M059J (cell line): ENCODE results near the gene PRR15. TPM values are rescaled to one million over a fixed set of nuclear protein-coding genes. Genes with fewer than 3 reads are reported as not detected.
A peak's percentile ranks its signal among the peaks of the same experiment; 100 is the strongest.

Source experiments
- DNase-seq: peaks from one replicate; pipeline ENCODE4 v3.0.0-alpha.2; 2012; ENCODE audit warnings: low read depth
- total RNA-seq: library from RNA; depleted of rRNA; stranded (reverse); fragments of >200 nt; shearing (Covaris generic); gene quantifications from 2 replicates; pipeline ENCODE4 v1.2.3, GENCODE V29; 2014

Gene PRR15
- total RNA-seq, 1 experiment from 2014 or later = 0.17 TPM

DNA sequence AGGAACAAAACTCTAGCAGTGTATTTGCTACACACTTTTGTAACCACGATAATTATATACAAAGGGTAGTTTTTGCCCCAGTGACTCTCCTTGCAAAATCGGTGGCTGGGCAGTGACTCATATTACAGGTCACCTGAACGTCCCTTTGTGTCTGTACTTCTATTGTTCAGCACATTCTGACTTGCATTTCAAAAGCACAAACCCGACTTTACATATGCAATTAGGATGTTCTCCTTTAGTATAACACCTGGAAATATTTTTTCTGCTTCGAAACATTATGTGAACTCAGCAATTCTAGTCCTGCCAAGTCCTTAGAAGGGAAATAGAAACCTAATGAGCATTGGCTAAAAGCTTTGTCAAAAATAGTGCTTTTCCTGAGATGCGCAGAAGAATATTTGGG lies 6.0 kb downstream of the PRR15 start:
- peak; percentile 30 for DNase-seq

GRCh38 chr7:29572558-29572957 lies 8.9 kb downstream of the PRR15 start:
- no peak for DNase-seq

DNA sequence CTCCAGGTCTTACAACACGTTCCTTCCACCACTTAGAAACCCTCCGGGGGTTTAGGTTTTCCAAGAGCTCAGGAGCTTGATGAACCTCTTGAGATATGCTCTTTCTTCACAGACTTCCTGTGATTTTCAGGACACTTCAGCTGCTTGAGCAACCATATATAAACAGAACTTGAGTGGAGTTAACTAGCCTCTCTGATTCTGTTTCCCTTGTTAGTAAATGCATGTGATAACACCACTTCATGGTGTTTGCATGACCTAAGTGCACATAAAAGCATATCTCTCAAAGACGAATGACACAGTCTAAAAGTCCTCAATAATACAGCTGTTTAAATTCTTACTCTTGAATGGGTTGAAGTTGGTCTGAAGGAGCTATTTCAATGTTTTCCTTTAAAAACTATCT lies 9.9 kb downstream of the PRR15 start:
- DNase-seq = no peak

GRCh38 chr7:29574659-29575058 lies 11.0 kb downstream of the PRR15 start:
- no peak for DNase-seq

GRCh38 chr7:29587195-29587808 lies 23.7 kb downstream of the PRR15 start:
- no peak for DNase-seq

DNA sequence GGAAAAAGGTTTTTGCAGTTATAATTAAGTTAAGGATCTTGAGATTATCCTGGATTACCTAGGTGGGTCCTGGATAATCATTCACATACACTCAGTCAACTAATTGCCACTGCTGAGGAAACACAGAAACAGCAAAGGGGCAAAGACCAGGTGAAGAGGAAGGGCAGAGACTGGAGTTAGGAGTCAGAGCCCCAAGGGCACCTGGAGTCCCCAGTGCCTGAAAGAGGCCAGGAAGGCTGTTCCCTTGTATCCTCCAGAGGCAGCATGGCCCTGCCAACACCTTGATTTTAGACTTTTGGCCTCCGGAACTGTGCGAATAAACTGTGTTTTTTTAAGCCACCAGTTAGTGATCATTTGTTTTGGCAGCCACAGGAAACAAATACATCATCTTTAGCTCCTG lies 24.6 kb downstream of the PRR15 start:
- no peak for DNase-seq

GRCh38 chr7:29588900-29589696 lies 25.5 kb downstream of the PRR15 start:
- DNase-seq = peak; percentile 46

GRCh38 chr7:29592866-29593265 lies 29.2 kb downstream of the PRR15 start:
- DNase-seq = no peak

- no peak for DNase-seq
Measured at GRCh38 chr7:29593459-29593858, 29.8 kb downstream of the PRR15 start.

GRCh38 chr7:29596593-29597178 lies 33.1 kb downstream of the PRR15 start:
- DNase-seq = no peak

DNA sequence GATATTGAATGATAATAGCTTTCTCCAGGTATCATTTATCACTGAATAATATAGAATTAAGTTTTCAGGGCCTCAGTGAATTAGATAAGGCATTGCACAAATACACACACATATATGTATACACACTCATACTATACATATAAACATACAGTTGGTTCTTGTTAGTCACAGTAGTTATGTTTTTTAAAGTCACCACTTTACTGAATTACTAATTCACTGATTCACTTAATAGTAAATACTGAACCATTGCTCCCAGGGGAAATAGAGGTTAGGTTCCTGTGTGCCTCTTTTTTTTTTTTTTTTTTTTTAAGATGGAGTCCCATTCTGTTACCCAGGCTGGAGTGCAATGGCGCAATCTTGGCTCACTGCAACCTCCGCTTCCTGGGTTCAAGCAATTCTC lies 33.6 kb downstream of the PRR15 start:
- no peak for DNase-seq

- no peak for DNase-seq
Measured at GRCh38 chr7:29598137-29598536, 34.5 kb downstream of the PRR15 start.

GRCh38 chr7:29598613-29599012 lies 35.0 kb downstream of the PRR15 start:
- no peak for DNase-seq

DNA sequence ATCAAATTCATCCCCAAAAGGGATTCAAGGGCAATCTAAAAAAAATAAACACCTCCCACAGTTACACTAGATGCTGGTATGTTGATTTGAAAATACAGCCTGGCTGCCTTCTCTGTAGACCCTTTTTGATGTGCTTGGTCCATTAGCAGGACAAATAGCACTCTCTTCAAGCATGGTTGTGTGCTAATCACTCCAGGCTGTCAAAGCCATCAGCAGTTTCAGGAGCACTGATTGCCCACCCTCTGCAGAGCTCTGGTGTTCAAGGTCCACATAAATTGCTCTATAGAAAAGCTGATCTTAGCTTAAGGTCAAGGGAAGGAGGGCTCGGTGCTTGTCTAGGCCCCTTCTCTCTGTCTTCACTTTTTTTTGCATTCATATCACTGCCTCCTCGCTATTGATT lies 35.4 kb downstream of the PRR15 start:
- DNase-seq = no peak

GRCh38 chr7:29600661-29601060 lies 37.0 kb downstream of the PRR15 start:
- no peak for DNase-seq

DNA sequence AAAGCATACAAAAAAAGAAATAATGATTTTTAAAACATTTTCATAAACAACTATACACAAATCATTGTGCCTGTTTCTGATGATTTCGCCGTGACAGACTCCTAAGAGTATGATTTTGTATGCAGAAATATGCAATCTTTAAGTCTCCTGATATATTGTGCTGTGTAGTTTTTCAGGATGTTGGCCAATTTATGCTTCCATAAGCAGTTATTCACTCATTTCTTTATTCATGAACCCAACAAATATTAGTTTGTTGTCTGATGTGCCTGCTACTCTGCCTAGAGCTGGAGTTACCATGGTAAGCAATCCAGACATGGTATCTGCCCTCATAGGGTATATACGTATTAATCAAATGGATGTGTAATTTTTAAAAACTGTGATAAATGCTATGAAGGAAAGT lies 40.4 kb downstream of the PRR15 start:
- no peak for DNase-seq

DNA sequence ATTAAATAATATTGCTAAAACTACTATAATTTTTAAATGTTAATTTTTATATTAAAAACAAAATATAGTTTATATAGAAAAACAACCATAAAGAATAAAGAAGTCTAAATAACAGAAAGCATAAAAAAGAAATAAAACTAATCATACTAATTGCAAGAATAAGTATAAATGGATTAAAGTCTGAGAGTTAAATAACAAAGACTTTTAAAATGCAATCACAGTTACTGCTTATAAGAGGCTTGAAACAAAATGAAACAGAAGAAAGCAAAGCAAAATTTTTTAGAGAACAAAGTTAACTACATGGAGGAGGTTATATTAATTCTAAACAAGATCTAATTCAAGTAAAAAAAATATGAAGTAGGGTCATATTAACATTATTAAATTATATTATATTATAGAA lies 41.1 kb downstream of the PRR15 start:
- no peak for DNase-seq

DNA sequence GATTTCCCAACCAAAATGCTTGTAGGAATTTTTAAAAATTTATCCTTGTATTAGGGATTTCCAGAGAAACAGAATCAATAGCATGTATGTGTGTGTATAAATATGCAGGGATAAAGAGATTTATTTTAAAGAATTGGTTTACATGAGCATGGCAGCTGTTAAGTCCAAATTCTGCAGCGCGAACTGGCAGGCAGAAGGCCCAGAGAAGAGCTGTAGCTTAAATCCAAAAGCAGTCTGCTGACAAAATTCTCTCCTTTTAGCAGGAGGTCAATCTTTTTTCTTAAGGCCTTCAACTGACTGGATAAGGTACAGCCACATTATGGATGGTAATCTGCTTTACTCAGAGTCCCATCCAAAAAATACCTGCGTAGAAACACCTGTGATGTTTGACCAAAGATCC lies 42.0 kb downstream of the PRR15 start:
- DNase-seq = no peak

- peak; percentile 52 for DNase-seq
Measured at GRCh38 chr7:29606287-29606721, 42.7 kb downstream of the PRR15 start.

DNA sequence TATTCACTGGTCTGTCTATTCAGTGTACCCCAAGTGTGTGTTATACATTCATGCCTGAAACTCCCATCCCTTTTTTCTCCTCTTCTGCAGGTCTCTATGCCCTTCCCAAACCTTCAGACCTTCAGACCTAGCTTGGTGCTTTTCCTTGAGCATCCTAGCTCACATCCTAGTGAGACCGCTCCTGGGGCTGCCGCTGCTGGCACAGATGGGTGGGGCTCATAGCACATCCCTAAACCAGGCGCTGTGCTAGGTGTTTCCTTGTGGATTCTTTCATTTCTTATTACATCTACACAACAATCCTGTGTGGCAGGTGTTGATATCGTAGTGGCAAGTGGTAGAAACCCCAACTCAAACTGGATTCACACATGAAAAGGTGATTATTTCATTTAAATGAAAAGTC lies 43.2 kb downstream of the PRR15 start:
- no peak for DNase-seq

DNA sequence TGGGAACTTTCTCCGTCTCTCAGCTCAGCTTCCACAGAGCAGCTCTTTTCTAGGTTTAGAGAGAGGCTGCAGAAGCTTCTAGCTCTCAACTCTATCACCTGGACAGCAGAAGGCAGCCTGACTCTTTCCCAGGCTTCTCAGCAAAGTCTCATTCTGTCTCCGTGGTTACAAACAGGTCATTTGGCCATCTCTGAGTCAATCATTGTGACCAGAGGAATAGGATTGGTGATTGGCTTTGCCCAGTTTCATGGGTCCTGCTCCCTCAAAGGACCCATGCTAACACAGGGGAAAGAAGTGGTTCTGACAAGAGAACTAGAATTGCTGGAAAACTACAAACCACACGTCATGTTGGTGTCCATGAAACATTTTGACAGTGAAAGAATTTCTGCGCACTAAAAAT lies 43.6 kb downstream of the PRR15 start:
- peak; percentile 33 for DNase-seq

GRCh38 chr7:29607889-29608288 lies 44.3 kb downstream of the PRR15 start:
- peak; percentile 82 for DNase-seq
